Prostate gland (tissue), 2 donors: ENCODE results near the gene ZC3H12D.

Experiments used
- CTCF ChIP-seq, 4 experiments: fragments of 200-600 bp in 2 of 4; fragments of 450-650 bp in 2 of 4; sonication (generic) in 2 of 4; IDR thresholded peaks; 1 replicate in 3 of 4; 2 replicates in 1 of 4; pipeline ENCODE4 v1.5.1; 2016 to 2019; ENCODE audit warnings: antibody characterized with exemption in 4 of 4, mild to moderate bottlenecking in 2 of 4, moderate library complexity in 2 of 4
- POLR2AphosphoS5 ChIP-seq: sonication (generic); formaldehyde crosslinking; IDR thresholded peaks from one replicate; pipeline ENCODE4 v1.6.1; 2017; ENCODE audit warnings: antibody characterized with exemption

- TF ChIP-seq CTCF (IDR thresholded peaks at IDR 0.05), result no peak
- TF ChIP-seq POLR2AphosphoS5, result no peak
Observed at GRCh38 chr6:149482545-149483333, 2.1 kb downstream of the ZC3H12D start.
